HG03064 (cell line): Measurements from ENCODE around the gene AEBP1.

ENCODE experiments used
- ATAC-seq: cut with Tn5 transposase; IDR thresholded peaks from one replicate; pipeline ENCODE4 v1.9.1; 2021; ENCODE audit warnings: low read depth; ENCODE audit not compliant: unreplicated experiment

AEBP1 gene

DNA sequence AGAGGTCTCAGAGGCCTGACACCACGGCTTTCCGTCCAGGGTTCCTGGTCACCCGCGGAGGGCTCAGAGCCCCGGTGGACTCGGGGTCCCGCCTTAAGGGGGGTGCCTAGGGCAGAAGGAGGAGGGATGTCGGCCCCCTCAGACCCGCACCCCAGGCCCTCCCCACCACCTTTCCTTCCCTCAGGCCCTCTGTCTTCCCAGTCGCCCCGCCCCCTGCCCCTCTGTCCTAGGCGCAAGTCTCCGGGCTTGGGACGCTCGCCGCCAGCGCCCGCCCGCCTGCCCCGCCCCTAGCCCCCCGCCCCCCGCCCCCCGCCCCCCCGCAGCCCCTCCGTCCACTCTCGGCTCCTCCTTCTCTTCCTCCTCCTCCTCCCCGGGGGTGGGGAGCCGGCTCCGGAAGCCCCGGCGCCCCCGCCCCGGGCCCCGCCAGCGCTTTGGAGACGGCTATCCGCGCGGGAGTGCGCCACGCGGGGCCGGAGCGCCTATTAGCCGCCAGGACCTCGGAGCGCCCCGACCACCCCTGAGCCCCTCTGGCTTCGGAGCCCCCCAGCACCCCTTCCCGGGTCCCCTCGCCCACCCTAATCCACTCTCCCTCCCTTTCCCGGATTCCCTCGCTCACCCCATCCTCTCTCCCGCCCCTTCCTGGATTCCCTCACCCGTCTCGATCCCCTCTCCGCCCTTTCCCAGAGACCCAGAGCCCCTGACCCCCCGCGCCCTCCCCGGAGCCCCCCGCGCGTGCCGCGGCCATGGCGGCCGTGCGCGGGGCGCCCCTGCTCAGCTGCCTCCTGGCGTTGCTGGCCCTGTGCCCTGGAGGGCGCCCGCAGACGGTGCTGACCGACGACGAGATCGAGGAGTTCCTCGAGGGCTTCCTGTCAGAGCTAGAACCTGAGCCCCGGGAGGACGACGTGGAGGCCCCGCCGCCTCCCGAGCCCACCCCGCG, at the start of gene AEBP1:
TSS of gene AEBP1 (plus strand) at position 423 of the 937 bp plus-strand sequence. CDS start at position 744, 321 bp downstream.
- no peak for ATAC-seq

DNA sequence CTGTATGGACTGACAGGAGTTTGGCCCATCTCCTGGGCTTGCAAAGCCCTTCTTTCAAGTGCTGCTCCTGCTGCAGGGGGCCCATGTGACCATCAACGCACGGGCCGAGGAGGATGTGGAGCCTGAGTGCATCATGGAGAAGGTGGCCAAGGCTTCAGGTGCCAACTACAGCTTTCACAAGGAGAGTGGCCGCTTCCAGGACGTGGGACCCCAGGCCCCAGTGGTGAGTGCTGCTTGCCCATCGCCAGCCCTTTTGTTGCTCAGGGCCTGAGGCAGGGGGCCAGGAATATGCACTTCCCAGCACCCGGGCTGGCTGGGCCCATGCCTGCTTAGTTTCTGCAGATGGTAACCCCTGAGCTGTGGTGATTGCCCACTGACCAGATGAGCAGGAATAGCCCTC, 47.5 kb upstream of the AEBP1 start:
- ATAC-seq, result no peak

GRCh38 chr7:44057181-44057848, 46.8 kb upstream of the AEBP1 start:
- ATAC-seq, result no peak

DNA sequence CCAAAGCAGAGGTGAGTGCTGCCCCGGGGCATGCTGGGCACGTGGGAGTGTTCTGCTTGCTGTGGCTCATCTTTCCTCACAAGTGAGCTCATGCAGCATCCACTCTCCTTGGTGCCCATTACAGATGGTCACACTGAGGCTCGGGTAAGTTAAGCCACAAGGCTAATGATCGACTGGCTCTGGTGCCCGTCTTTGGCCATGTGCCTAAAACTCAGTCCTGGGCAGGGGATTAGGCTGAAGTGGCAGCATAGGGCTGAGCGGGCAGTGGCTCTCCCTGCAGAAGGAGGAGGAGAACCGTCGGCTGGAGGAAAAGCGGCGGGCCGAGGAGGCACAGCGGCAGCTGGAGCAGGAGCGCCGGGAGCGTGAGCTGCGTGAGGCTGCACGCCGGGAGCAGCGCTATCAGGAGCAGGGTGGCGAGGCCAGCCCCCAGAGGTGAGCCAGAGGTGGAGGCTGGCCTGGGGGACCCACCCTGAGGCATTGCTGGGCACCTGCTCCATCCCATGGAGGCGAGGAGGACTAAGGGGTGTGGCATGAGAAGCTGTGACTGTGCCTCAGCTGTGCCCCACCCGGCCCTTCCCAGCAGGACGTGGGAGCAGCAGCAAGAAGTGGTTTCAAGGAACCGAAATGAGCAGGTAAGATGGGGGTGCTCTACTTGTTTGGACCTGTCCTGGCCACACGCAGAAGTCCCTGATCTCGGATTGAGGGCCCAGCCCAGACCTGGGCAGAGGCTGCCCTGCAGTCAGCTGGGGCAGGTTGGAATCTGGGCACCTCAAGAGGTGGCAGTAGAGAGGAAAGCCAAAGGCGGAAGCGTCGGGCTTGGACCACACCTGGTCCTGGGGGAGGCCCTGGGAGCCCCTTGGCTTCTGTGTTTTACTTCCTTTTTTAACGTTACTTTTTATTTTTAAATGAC, 46.0 kb upstream of the AEBP1 start:
- no peak for ATAC-seq

DNA sequence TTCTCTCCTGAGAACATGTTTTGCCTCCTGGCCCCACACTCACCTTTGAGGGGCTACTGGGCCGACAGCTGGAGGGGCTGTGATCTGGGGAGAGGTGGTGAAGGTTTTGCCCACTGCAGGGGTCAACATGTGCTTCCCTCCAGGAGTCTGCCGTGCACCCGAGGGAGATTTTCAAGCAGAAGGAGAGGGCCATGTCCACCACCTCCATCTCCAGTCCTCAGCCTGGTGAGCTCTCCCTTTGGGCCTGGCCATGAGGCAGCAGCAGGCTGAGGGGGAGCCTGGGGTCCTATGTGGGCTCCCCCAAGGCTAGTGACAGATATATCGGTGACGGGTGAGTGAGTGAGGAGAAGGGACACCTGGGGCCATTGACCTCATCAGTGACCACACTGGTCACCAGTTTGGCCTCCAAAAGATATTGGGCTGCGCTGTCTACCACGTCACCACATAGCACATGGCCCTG, 45.4 kb upstream of the AEBP1 start:
- ATAC-seq, result no peak

- no peak for ATAC-seq
Observed at GRCh38 chr7:44059219-44060090, 44.7 kb upstream of the AEBP1 start.

DNA sequence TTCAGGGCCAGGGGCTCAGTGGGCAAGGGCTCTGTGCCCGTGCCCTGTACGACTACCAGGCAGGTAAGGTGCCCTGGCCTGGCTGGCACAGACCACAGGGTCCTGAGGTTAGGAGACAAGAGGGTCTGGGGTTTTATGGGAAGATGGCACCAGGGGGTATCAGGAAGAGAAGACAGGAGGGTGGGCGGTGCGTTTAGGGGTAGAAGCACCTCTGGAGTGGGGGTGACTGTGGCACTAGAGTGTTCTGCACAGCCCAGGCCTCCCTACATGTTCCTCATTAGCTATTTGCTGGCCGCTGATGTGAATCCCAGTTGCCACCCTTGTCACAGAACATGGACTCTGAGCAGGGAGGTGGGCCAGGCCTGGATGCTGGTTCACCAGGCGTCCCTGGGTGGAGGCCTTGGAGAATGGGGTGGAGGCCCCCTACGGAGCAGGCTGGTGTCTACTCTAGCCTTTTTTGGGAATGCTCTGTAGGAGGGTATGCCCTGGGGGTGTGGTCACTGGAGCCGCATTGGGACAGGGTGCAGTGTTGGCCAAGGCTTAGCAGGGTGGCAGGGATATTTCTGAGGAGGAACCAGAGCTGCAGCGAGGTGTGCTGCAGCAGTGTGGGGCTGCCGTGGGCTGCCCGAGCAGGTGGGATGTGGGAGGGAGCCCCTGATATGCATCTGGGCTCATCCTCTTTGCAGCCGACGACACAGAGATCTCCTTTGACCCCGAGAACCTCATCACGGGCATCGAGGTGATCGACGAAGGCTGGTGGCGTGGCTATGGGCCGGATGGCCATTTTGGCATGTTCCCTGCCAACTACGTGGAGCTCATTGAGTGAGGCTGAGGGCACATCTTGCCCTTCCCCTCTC, 43.8 kb upstream of the AEBP1 start:
- ATAC-seq, result no peak

DNA sequence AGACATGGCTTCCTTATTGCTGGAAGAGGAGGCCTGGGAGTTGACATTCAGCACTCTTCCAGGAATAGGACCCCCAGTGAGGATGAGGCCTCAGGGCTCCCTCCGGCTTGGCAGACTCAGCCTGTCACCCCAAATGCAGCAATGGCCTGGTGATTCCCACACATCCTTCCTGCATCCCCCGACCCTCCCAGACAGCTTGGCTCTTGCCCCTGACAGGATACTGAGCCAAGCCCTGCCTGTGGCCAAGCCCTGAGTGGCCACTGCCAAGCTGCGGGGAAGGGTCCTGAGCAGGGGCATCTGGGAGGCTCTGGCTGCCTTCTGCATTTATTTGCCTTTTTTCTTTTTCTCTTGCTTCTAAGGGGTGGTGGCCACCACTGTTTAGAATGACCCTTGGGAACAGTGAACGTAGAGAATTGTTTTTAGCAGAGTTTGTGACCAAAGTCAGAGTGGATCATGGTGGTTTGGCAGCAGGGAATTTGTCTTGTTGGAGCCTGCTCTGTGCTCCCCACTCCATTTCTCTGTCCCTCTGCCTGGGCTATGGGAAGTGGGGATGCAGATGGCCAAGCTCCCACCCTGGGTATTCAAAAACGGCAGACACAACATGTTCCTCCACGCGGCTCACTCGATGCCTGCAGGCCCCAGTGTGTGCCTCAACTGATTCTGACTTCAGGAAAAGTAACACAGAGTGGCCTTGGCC, 43.0 kb upstream of the AEBP1 start:
- ATAC-seq, result no peak

- no peak for ATAC-seq
Observed at GRCh38 chr7:44061645-44062179, 42.4 kb upstream of the AEBP1 start.

GRCh38 chr7:44062180-44062902, 41.8 kb upstream of the AEBP1 start:
- ATAC-seq, result no peak

GRCh38 chr7:44062903-44063295, 41.2 kb upstream of the AEBP1 start:
- ATAC-seq, result no peak

- ATAC-seq, result no peak
Observed at GRCh38 chr7:44063547-44063893, 40.6 kb upstream of the AEBP1 start.

- no peak for ATAC-seq
Observed at GRCh38 chr7:44063894-44064651, 40.1 kb upstream of the AEBP1 start.

DNA sequence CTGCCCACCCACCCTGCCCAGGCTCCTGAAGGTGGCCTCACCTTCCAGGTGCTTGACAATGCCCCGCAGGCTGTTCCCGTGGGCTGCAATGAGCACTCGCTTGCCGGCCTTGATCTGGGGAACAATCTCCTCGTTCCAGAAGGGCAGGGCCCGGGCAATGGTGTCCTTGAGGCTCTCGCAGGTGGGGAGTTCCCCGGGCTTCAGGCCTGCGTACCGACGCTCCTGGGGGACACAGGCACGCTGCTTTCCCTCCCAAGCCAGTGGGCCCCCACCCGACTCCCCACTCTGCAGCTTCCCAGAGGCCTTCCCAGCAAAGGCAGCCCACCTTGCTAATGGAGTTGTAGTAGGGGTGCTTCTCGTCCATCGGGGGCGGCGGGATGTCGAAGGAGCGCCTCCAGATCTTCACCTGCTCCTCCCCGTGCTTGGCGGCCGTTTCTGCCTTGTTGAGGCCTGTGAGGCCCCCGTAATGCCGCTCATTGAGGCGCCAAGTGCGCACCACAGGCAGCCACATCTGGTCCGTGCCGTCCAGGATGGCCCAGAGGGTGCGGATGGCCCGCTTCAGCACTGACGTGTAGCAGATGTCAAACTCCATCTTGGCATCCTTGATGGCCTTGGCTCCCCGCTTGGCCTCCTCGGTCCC, 39.2 kb upstream of the AEBP1 start:
- ATAC-seq, result no peak

- no peak for ATAC-seq
Observed at GRCh38 chr7:44065431-44066110, 38.6 kb upstream of the AEBP1 start, which contains the start of gene PGAM2. Gene PGAM2 (minus strand): TSS chr7:44065567. CDS start chr7:44065529, 38 bp downstream.

GRCh38 chr7:44066111-44066460, 38.1 kb upstream of the AEBP1 start:
- ATAC-seq, result no peak
